Mononuclear cell (primary cell): ENCODE results near the gene SNTG2. TPM values are rescaled to one million over a fixed set of nuclear protein-coding genes. Genes with fewer than 3 reads are reported as not detected.

Source experiments
- H3K27me3 ChIP-seq: 2 replicates; pipeline ENCODE4 v1.6.0; 2011; ENCODE audit warnings: low read length, control low read depth; ENCODE audit not compliant: insufficient read depth
- H3K4me1 ChIP-seq: 2 replicates; pipeline ENCODE4 v1.5.1; 2011; ENCODE audit warnings: mild to moderate bottlenecking, low read length, control low read depth; ENCODE audit not compliant: insufficient read depth
- H3K4me3 ChIP-seq: 2 replicates; pipeline ENCODE4 v1.5.1; 2011; ENCODE audit warnings: mild to moderate bottlenecking, low read length, moderate library complexity
- H3K9me3 ChIP-seq: 2 replicates; pipeline ENCODE4 v1.5.1; 2011; ENCODE audit warnings: low read depth, mild to moderate bottlenecking, control low read depth, low read length
- total RNA-seq: library from RNA; depleted of rRNA; stranded (reverse); fragments of >200 nt; gene quantifications from one replicate; pipeline ENCODE4 v1.2.3, GENCODE V29; 2012

SNTG2 gene
- total RNA-seq, 1 donor, result 1.5 TPM

DNA sequence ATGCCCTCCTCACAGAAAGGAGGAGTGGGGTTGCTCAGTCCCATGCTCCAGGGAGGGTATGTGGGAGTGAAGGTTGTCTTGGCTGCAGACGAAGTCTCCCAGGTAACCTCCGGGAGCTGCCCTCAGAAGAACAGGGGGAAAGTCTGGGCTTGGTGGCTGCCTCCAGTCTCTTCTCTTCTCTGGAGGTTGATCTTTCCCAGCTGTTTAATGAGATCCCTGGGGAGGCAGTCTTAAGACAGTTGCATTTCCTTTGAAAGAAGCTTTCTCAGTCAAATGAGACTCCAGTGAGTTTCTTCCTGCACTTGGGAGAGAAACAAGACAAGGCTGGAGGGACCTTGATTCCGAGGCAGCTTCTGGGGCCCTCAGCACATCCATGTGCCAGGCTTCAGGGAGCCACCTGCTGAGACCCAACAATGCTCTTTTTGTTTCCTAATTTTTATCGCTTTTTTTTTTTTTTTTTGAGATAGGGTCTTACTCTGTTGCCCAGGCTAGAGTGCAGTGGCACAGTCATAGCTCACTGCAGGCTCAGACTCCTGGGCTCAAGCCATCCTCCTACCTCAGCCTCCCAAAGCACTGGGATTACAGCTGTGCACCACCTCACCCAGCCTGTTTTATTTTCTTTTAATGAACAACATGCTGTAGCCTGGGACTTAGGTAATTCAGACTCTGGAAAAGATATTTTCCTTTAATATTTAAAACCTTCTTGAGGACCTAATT is 390.9 kb downstream of the SNTG2 start:
- no peaks in the 10 kb centered on the region for H3K4me1 ChIP-seq
- no peaks in the 10 kb centered on the region for H3K9me3 ChIP-seq
- H3K27me3 ChIP-seq, result no peaks in the 10 kb centered on the region
- H3K4me3 ChIP-seq, result no peak overlapping the region

DNA sequence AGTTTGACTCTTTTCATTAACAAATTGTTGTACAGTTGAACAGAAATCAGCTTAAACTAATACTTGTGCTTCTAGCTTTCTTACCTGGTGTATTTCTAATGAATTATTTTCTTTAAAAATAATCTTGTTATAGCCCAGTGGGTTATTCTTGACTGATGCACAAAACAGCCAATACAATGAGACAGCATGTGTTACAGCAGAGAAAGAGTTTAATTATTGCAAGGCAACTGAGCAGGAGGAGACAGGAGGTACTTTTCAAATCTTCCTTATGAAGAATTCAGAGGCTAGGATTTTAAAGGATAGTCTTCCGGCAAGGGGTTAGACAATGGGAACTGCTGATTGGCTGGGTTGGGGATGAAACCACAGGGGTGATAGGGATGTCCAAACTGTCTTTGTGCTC is 398.1 kb downstream of the SNTG2 start:
- no peak overlapping the region for H3K4me3 ChIP-seq
- peaks cover 9% of the 10 kb centered on the region for H3K9me3 ChIP-seq
- H3K27me3 ChIP-seq, result no peaks in the 10 kb centered on the region
- no peaks in the 10 kb centered on the region for H3K4me1 ChIP-seq

DNA sequence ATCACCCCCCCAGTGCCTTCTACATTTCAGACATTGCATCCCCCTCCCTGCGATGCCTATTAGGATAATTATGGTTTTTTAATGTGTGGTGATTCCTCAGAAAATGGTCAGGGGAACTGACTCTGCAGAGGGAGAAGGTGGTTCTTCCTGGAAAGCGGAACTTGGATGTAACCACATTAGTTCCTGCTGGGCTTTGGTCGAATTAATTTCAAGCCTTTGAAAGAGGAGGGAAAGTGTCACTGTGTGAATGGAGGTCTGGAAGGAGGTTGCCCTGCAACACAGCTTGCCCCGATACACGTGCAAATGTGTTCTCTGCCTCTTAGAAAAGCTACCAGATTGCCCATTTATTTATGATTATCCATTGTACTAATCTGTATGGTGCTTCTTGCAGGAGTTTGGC is 399.5 kb downstream of the SNTG2 start:
- peaks cover 9% of the 10 kb centered on the region for H3K9me3 ChIP-seq
- no peaks in the 10 kb centered on the region for H3K4me1 ChIP-seq
- no peak overlapping the region for H3K4me3 ChIP-seq
- H3K27me3 ChIP-seq, result no peaks in the 10 kb centered on the region

- H3K27me3 ChIP-seq, result no peaks in the 10 kb centered on the region
- peaks cover 9% of the 10 kb centered on the region for H3K9me3 ChIP-seq
Observed at GRCh38 chr2:1353124-1353523, 402.5 kb downstream of the SNTG2 start.

GRCh38 chr2:1353543-1353942 is 402.9 kb downstream of the SNTG2 start:
- no peaks in the 10 kb centered on the region for H3K27me3 ChIP-seq
- H3K9me3 ChIP-seq, result peaks cover 9% of the 10 kb centered on the region
- H3K4me3 ChIP-seq, result no peak overlapping the region
- H3K4me1 ChIP-seq, result no peaks in the 10 kb centered on the region

More at GRCh38 chr2:1353124-1353523, 402.5 kb downstream of the SNTG2 start:
- Histone ChIP-seq H3K4me3 (no peak overlapping the region), H3K4me1 (no peaks in the 10 kb centered on the region)

GRCh38 chr2:1360144-1360543 is 409.5 kb downstream of the SNTG2 start:
- Histone ChIP-seq H3K4me3 (no peak overlapping the region), H3K4me1 (no peaks in the 10 kb centered on the region), H3K9me3 (no peaks in the 10 kb centered on the region), H3K27me3 (no peaks in the 10 kb centered on the region)

DNA sequence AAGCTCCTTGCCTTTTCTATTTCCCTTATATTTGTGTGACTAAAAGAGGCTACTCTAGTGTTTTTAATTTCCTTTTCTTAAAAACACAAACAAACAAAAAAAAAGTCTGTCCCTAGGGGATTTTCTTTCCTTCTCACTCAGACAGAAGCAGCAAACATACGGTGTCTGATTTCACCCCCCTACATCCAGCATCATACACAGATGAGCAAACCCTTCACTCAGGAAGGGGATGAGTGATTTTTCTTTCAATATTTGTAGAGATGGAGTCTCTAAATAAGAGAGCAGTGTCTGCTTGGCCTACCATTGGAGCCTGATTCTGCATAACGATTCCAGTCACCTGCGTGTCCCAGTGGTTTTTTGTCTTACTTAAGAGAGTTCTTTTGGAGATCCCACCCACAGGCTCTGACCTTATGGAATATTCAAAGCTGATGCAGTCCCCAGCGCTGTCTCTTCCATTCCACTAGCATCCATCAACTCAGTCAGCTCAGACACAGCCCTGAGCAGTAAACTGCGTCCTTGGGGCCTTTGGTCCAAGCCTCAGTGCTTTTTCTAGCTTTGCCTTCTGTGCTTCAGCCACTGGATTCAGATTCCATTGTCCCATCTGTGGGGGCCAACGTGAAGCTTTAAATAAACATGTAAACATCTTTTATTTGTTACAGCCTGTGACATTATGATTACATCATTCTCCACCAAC is 410.1 kb downstream of the SNTG2 start:
- H3K27me3 ChIP-seq, result no peaks in the 10 kb centered on the region
- H3K9me3 ChIP-seq, result no peaks in the 10 kb centered on the region
- no peaks in the 10 kb centered on the region for H3K4me1 ChIP-seq
- H3K4me3 ChIP-seq, result no peak overlapping the region

DNA sequence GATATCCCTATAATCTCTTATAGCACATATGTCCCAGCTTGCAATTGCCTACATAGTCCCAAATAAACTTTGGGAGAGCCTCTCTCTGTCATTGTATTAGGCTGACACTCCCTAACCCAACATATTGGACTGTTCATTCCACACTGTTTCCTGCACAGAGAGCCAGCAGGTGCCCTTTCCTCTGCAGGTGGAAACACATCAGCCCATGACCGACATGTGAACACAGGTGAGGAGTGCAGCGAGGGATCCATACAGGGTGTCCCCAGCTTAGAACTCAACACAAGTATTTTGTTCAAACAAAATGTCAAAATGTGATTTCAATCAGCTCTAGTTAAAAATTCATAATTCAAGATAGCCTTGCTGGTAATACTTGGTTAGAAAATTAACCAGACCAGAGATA is 412.7 kb downstream of the SNTG2 start:
- Histone ChIP-seq H3K27me3 (no peaks in the 10 kb centered on the region), H3K4me3 (no peak overlapping the region), H3K4me1 (no peaks in the 10 kb centered on the region), H3K9me3 (no peaks in the 10 kb centered on the region)

DNA sequence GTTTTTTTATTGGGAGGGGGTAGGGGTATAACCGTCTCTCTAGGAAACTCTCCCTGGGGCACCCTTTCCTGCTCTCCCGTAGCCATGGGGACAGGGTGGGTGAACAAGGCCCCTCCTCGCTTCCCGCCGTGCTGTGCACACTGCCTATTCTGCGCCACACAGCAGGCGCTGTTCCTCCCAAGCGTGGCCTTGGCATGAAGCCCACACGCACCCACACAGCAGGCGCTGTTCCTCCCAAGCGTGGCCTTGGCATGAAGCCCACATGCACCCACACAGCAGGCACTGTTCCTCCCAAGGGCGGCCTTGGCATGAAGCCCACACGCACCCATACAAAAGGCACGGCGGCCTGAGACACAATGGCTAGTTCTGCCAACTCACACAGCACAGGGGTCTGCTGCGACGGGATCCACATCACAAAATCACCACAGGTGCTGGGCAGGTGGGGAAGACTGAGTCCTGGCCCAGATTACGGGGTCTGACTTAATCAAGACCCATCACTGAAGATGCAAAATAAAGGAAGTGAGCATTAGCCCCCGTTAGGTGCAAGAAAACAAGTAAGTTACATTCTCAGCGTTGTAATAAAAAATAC is 416.0 kb downstream of the SNTG2 start:
- Histone ChIP-seq H3K9me3 (no peaks in the 10 kb centered on the region), H3K4me3 (no peak overlapping the region), H3K27me3 (no peaks in the 10 kb centered on the region), H3K4me1 (no peaks in the 10 kb centered on the region)

GRCh38 chr2:1367601-1368000 is 417.0 kb downstream of the SNTG2 start:
- H3K4me3 ChIP-seq, result no peak overlapping the region
- no peaks in the 10 kb centered on the region for H3K9me3 ChIP-seq
- H3K27me3 ChIP-seq, result no peaks in the 10 kb centered on the region
- H3K4me1 ChIP-seq, result no peaks in the 10 kb centered on the region

GRCh38 chr2:1369905-1370304 is 419.3 kb downstream of the SNTG2 start:
- H3K9me3 ChIP-seq, result no peaks in the 10 kb centered on the region
- H3K27me3 ChIP-seq, result no peaks in the 10 kb centered on the region
- no peaks in the 10 kb centered on the region for H3K4me1 ChIP-seq
- H3K4me3 ChIP-seq, result no peak overlapping the region

DNA sequence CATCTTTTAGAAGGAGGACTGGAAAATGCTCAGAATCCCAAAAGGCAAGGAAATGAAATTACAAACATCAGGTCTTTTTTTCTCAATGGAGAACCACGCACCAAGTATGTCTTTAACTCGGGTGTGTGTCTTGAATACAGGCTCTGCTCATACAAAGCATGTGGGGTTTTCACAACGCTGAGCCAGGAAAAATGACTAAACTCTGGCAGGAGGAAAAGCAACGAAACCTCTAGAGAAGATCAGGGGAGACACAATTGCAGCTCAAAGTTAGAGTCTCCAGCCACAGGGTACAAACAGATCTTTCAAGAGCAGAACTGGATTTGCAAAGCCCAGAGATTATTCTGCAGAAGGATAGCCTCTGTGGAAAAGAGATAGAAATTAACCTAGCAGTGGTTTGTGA is 419.8 kb downstream of the SNTG2 start:
- H3K4me3 ChIP-seq, result no peak overlapping the region
- no peaks in the 10 kb centered on the region for H3K4me1 ChIP-seq
- H3K9me3 ChIP-seq, result no peaks in the 10 kb centered on the region
- H3K27me3 ChIP-seq, result no peaks in the 10 kb centered on the region

DNA sequence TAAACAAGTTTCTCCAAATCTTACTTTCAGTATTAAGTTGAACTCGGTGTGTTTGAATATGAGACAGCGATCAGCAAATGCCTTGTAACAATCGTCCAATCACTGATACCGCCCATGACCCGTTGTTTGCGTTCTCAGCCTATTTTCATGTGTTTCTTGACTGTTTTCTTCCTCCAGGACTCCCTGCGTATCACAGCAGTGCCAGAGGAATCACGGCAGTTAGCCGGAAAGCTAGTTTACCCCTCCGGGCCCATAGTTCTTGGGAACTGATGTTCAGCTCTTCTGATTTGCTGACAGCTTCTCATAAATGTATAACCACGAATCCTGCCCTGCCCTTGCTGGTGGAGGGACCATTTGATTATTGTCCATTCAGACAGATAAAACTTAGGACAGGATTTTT is 420.4 kb downstream of the SNTG2 start:
- no peaks in the 10 kb centered on the region for H3K27me3 ChIP-seq
- H3K4me3 ChIP-seq, result no peak overlapping the region
- no peaks in the 10 kb centered on the region for H3K9me3 ChIP-seq
- no peaks in the 10 kb centered on the region for H3K4me1 ChIP-seq

DNA sequence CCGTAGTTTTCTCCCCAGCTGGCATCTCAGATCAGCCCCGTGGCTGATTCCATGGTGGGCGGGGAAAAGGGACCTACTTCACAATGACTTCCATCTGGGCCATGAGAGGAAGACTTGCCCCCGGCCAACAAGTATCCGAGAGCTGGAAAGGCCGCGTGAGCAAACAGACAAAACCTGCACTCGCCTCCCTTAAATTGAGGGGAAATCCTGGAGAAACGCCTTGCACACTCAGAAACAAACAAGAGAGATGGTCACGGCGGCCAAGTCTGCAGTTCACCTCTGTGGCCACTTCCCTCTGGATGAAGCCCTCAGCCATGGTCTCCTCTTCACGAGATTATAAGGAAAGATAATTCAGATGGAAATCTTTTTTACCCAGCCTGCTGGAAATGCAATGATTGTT is 423.2 kb downstream of the SNTG2 start:
- H3K4me1 ChIP-seq, result no peaks in the 10 kb centered on the region
- no peaks in the 10 kb centered on the region for H3K9me3 ChIP-seq
- no peak overlapping the region for H3K4me3 ChIP-seq
- H3K27me3 ChIP-seq, result no peaks in the 10 kb centered on the region

GRCh38 chr2:1374287-1374686 is 423.6 kb downstream of the SNTG2 start:
- Histone ChIP-seq H3K4me1 (no peaks in the 10 kb centered on the region), H3K9me3 (no peaks in the 10 kb centered on the region), H3K4me3 (no peak overlapping the region), H3K27me3 (no peaks in the 10 kb centered on the region)

- Histone ChIP-seq H3K4me3 (no peak overlapping the region), H3K9me3 (no peaks in the 10 kb centered on the region), H3K27me3 (no peaks in the 10 kb centered on the region), H3K4me1 (no peaks in the 10 kb centered on the region)
Observed at GRCh38 chr2:1375794-1376193, 425.1 kb downstream of the SNTG2 start.
